NCI-H748 treated with DMSO at 0.1 percent for 48 hours (cell line): Measurements from ENCODE around the gene GPX5.
"Not testable (repeated sequence)": the region's sequence is repeated elsewhere in the genome, so short reads cannot be mapped to it uniquely, and the experiment has no call there.

Source experiments
- DNase-seq: peaks from one replicate; lab custom pipeline; 2025; lab: John Stamatoyannopoulos, UW

The GPX5 gene

GRCh38 chr6:28515676-28516075 is 10.0 kb upstream of the GPX5 start, which contains the start of gene GPX6:
GPX6 (minus strand) TSS chr6:28515793; CDS start chr6:28515743, 50 bp downstream.
- no peak for DNase-seq

GRCh38 chr6:28517964-28518363 is 7.7 kb upstream of the GPX5 start:
- DNase-seq = no peak

GRCh38 chr6:28522594-28523240 is 3.0 kb upstream of the GPX5 start:
- DNase-seq = no peak

GRCh38 chr6:28523241-28523622 is 2.4 kb upstream of the GPX5 start:
- DNase-seq = no peak

- no peak for DNase-seq
Measured at GRCh38 chr6:28530777-28531176, 5.1 kb downstream of the GPX5 start.

GRCh38 chr6:28531479-28532128 is 5.9 kb downstream of the GPX5 start:
- no peak for DNase-seq

- no peak for DNase-seq
Measured at GRCh38 chr6:28534306-28534705, 8.6 kb downstream of the GPX5 start.

GRCh38 chr6:28534875-28535274 is 9.2 kb downstream of the GPX5 start:
- no peak for DNase-seq

- no peak for DNase-seq
Measured at GRCh38 chr6:28537065-28537464, 11.4 kb downstream of the GPX5 start.

- no peak for DNase-seq
Measured at GRCh38 chr6:28537509-28538140, 11.9 kb downstream of the GPX5 start.

- DNase-seq = no peak
Measured at GRCh38 chr6:28541996-28542395, 16.3 kb downstream of the GPX5 start.

- DNase-seq = peak; percentile 91
Measured at GRCh38 chr6:28542440-28543296, 17.0 kb downstream of the GPX5 start.

- no peak for DNase-seq
Measured at GRCh38 chr6:28543651-28544610, 18.2 kb downstream of the GPX5 start.

- DNase-seq = no peak
Measured at GRCh38 chr6:28545955-28546354, 20.3 kb downstream of the GPX5 start.

- DNase-seq = not testable (repeated sequence)
Measured at GRCh38 chr6:28547003-28547402, 21.3 kb downstream of the GPX5 start.

GRCh38 chr6:28551891-28552666 is 26.4 kb downstream of the GPX5 start:
- DNase-seq = no peak

GRCh38 chr6:28553384-28553985 is 27.8 kb downstream of the GPX5 start:
- DNase-seq = no peak

GRCh38 chr6:28553986-28554881 is 28.6 kb downstream of the GPX5 start:
- DNase-seq = no peak

- no peak for DNase-seq
Measured at GRCh38 chr6:28555136-28555535, 29.5 kb downstream of the GPX5 start.
